Femur (tissue), 1 donor: ENCODE results near the gene ZNF76.

Experiments
- DNase-seq: peaks from one replicate; pipeline ENCODE4 v3.0.0-alpha.2; 2017

ZNF76 gene

GRCh38 chr6:35272005-35272404, 12.5 kb downstream of the ZNF76 start:
- no peak for DNase-seq

- no peak for DNase-seq
Observed at GRCh38 chr6:35273822-35274559, 14.5 kb downstream of the ZNF76 start.

GRCh38 chr6:35275744-35276260, 16.3 kb downstream of the ZNF76 start:
- peak; percentile 73 for DNase-seq

GRCh38 chr6:35278708-35279107, 19.2 kb downstream of the ZNF76 start:
- DNase-seq, result no peak

GRCh38 chr6:35280903-35281302, 21.4 kb downstream of the ZNF76 start:
- no peak for DNase-seq

- no peak for DNase-seq
Observed at GRCh38 chr6:35282472-35282871, 22.9 kb downstream of the ZNF76 start.

- DNase-seq, result no peak
Observed at GRCh38 chr6:35283361-35283760, 23.8 kb downstream of the ZNF76 start.

GRCh38 chr6:35287671-35288396, 28.3 kb downstream of the ZNF76 start:
- no peak for DNase-seq

- no peak for DNase-seq
Observed at GRCh38 chr6:35288834-35289233, 29.3 kb downstream of the ZNF76 start.

- DNase-seq, result no peak
Observed at GRCh38 chr6:35291491-35291890, 32.0 kb downstream of the ZNF76 start.

- DNase-seq, result no peak
Observed at GRCh38 chr6:35292494-35292893, 33.0 kb downstream of the ZNF76 start.

- DNase-seq, result no peak
Observed at GRCh38 chr6:35293681-35294080, 34.1 kb downstream of the ZNF76 start.

GRCh38 chr6:35294308-35294945, 34.9 kb downstream of the ZNF76 start:
- DNase-seq, result no peak

GRCh38 chr6:35295036-35295435, 35.5 kb downstream of the ZNF76 start:
- DNase-seq, result no peak

GRCh38 chr6:35295521-35296315, 36.2 kb downstream of the ZNF76 start:
- no peak for DNase-seq

GRCh38 chr6:35296931-35297600, 37.5 kb downstream of the ZNF76 start:
- DNase-seq, result no peak

- peak; percentile 93 for DNase-seq
Observed at GRCh38 chr6:35297601-35298481, 38.3 kb downstream of the ZNF76 start, which contains the start of gene DEF6. Gene DEF6 (plus strand): TSS chr6:35297818. CDS start chr6:35297857, 39 bp downstream.

- no peak for DNase-seq
Observed at GRCh38 chr6:35298625-35299140, 39.1 kb downstream of the ZNF76 start.

GRCh38 chr6:35299674-35300073, 40.1 kb downstream of the ZNF76 start:
- peak; percentile 43 for DNase-seq

GRCh38 chr6:35300848-35301247, 41.3 kb downstream of the ZNF76 start:
- no peak for DNase-seq
